SK-N-SH (cell line): Measurements from ENCODE around the gene ADPRHL1. TPM values are rescaled to one million over a fixed set of nuclear protein-coding genes. Genes with fewer than 3 reads are reported as not detected.

Experiments used
- CTCF ChIA-PET: fragments of 300-600, 350-600 bp; formaldehyde crosslinking; extraction: SDS; loops from one replicate; lab custom pipeline; 2021; lab: Yijun Ruan, JAX
- POLR2A ChIA-PET: fragments of 350-600 bp; sonication (Branson Sonifier 250); formaldehyde crosslinking; extraction: SDS; loops from one replicate; lab custom pipeline; 2020; ENCODE audit warnings: antibody characterized with exemption, inconsistent platforms; lab: Yijun Ruan, JAX
- DNase-seq: peaks from one replicate; pipeline ENCODE4 v3.0.0; 2012
- H2AFZ ChIP-seq: fragments of 200-600 bp; sonication (generic); 2 replicates; pipeline ENCODE4 v1.8.1; 2016; ENCODE audit warnings: antibody characterized with exemption, mild to moderate bottlenecking, low read depth
- H3F3A ChIP-seq: fragments of 200-600 bp; sonication (generic); replicated peaks from 2 replicates; pipeline ENCODE3; 2016; ENCODE audit warnings: antibody characterized with exemption, mild to moderate bottlenecking; ENCODE audit not compliant: insufficient read depth
- H3K27ac ChIP-seq, 2 experiments: fragments of 200-500 bp in 1 of 2; fragments of 200-600 bp in 1 of 2; sonication (Bioruptor generic) in 1 of 2; sonication (generic), shearing (Covaris generic) in 1 of 2; 2 replicates each; pipeline versions ENCODE4 v1.5.1 to v1.6.1; 2014 to 2016; ENCODE audit warnings: low read depth in 2 of 2, inconsistent platforms in 1 of 2, low read length in 1 of 2, mild to moderate bottlenecking in 1 of 2, mixed read lengths in 1 of 2
- H3K27me3 ChIP-seq: fragments of 200-600 bp; sonication (generic), shearing (Covaris generic); 2 replicates; pipeline ENCODE4 v1.6.1; 2016; ENCODE audit warnings: mixed run types; ENCODE audit not compliant: insufficient read depth
- H3K36me3 ChIP-seq, 2 experiments: fragments of 200-500 bp in 1 of 2; fragments of 200-600 bp in 1 of 2; sonication (Bioruptor generic) in 1 of 2; sonication (generic) in 1 of 2; replicated peaks in 1 of 2; 2 replicates each; pipeline versions ENCODE3 to v1.5.1; 2014 to 2016; ENCODE audit warnings: low read length in 1 of 2, mild to moderate bottlenecking in 1 of 2; ENCODE audit not compliant: insufficient read depth in 2 of 2, control insufficient read depth in 1 of 2
- H3K4me1 ChIP-seq, 2 experiments: fragments of 200-500 bp in 1 of 2; fragments of 200-600 bp in 1 of 2; sonication (Bioruptor generic) in 1 of 2; sonication (generic), shearing (Covaris generic) in 1 of 2; 2 replicates each; pipeline versions ENCODE4 v1.5.1 to v1.6.1; 2014 to 2016; ENCODE audit warnings: low read depth in 1 of 2, low read length in 1 of 2, mixed run types in 1 of 2; ENCODE audit not compliant: insufficient read depth in 2 of 2, control insufficient read depth in 1 of 2
- H3K4me2 ChIP-seq: fragments of 200-600 bp; sonication (generic), shearing (Covaris generic); 2 replicates; pipeline ENCODE4 v1.6.1; 2017; ENCODE audit warnings: mixed run types
- H3K4me3 ChIP-seq, 2 experiments: fragments of 200-500 bp in 1 of 2; fragments of 200-600 bp in 1 of 2; sonication (Bioruptor generic) in 1 of 2; sonication (generic), shearing (Covaris generic) in 1 of 2; 2 replicates each; pipeline versions ENCODE4 v1.5.1 to v1.8.1; 2014 to 2016; ENCODE audit warnings: low read depth in 2 of 2, inconsistent platforms in 1 of 2, low read length in 1 of 2, mild to moderate bottlenecking in 1 of 2, mixed read lengths in 1 of 2, moderate library complexity in 1 of 2
- H3K79me2 ChIP-seq: fragments of 200-600 bp; sonication (generic); 2 replicates; pipeline ENCODE4 v1.8.1; 2017; ENCODE audit warnings: mild to moderate bottlenecking; ENCODE audit not compliant: insufficient read depth
- H3K9ac ChIP-seq: fragments of 200-600 bp; sonication (generic); 2 replicates; pipeline ENCODE4 v1.6.1; 2017; ENCODE audit warnings: mixed run types
- H3K9me2 ChIP-seq: fragments of 200-600 bp; sonication (generic); 2 replicates; pipeline ENCODE4 v1.6.1; 2017; ENCODE audit warnings: mixed run types
- H3K9me3 ChIP-seq: fragments of 200-600 bp; sonication (generic); 2 replicates; pipeline ENCODE4 v1.6.1; 2017; ENCODE audit warnings: mixed run types, mild to moderate bottlenecking, moderate library complexity
- H4K20me1 ChIP-seq: fragments of 200-600 bp; sonication (generic); 2 replicates; pipeline ENCODE4 v1.6.1; 2017; ENCODE audit warnings: mild to moderate bottlenecking, mixed run types; ENCODE audit not compliant: insufficient read depth
- EP300 ChIP-seq, 2 experiments: IDR thresholded peaks; 2 replicates each; pipeline versions ENCODE4 v1.4.0 to v1.6.1; 2012; ENCODE audit warnings: borderline replicate concordance in 1 of 2, low read depth in 1 of 2, low read length in 1 of 2
- FOSL2 ChIP-seq: IDR thresholded peaks from 2 replicates; pipeline ENCODE4 v1.4.0; 2012; ENCODE audit warnings: low read depth, mild to moderate bottlenecking, moderate library complexity, borderline replicate concordance
- FOXJ3 ChIP-seq: sonication (generic); formaldehyde crosslinking; IDR thresholded peaks from 2 replicates; pipeline ENCODE4 v1.5.1; 2020; ENCODE audit warnings: mild to moderate bottlenecking, missing genetic modification reagents
- GABPA ChIP-seq: IDR thresholded peaks from 2 replicates; pipeline ENCODE4 v1.4.0; 2012; ENCODE audit warnings: low read depth, mild to moderate bottlenecking
- JUND ChIP-seq: IDR thresholded peaks from 2 replicates; pipeline ENCODE4 v1.4.0; 2012
- MXI1 ChIP-seq: IDR thresholded peaks from 2 replicates; pipeline ENCODE4 v1.6.1; 2012; ENCODE audit warnings: mild to moderate bottlenecking, low read depth, low read length, improper control_type of control experiment
- POLR2AphosphoS5 ChIP-seq: IDR thresholded peaks from 2 replicates; pipeline ENCODE4 v1.6.1; 2012; ENCODE audit warnings: low read depth, low read length
- RAD21 ChIP-seq: IDR thresholded peaks from 2 replicates; pipeline ENCODE4 v1.6.1; 2012; ENCODE audit warnings: mild to moderate bottlenecking, low read length
- RCOR1 ChIP-seq: fragments of 150-350 bp; IDR thresholded peaks from 2 replicates; pipeline ENCODE4 v1.6.1; 2017; ENCODE audit warnings: antibody characterized with exemption, low read length
- REST ChIP-seq: IDR thresholded peaks from 2 replicates; pipeline ENCODE4 v1.6.1; 2012; ENCODE audit warnings: mild to moderate bottlenecking, low read depth, low read length, moderate library complexity
- RXRA ChIP-seq: IDR thresholded peaks from 2 replicates; pipeline ENCODE4 v1.4.0; 2012; ENCODE audit warnings: low read depth, mild to moderate bottlenecking, borderline replicate concordance
- SIN3A ChIP-seq: IDR thresholded peaks from 2 replicates; pipeline ENCODE4 v1.6.1; 2012; ENCODE audit warnings: low read depth, mild to moderate bottlenecking, low read length, moderate library complexity, borderline replicate concordance
- SMC3 ChIP-seq: IDR thresholded peaks from 2 replicates; pipeline ENCODE4 v1.6.1; 2012; ENCODE audit warnings: low read depth, low read length, improper control_type of control experiment
- USF2 ChIP-seq: fragments of 150-350 bp; IDR thresholded peaks from 2 replicates; pipeline ENCODE4 v1.6.1; 2017; ENCODE audit warnings: antibody characterized with exemption, low read length, low read depth, borderline replicate concordance
- WGBS: methylation state at CpG from one replicate; pipeline ENCODE4 v1.1.6; 2017; ENCODE audit warnings: low lambda C conversion rate; 5-methylcytosine and 5-hydroxymethylcytosine counted together
- polyA plus RNA-seq, 3 experiments: library from polyadenylated mRNA; depleted of rRNA; stranded (reverse); fragments of >200 nt; gene quantifications; 2 replicates each; pipeline ENCODE4 v1.2.3, GENCODE V29; 2012
- TF ChIP-seq, protein P1 (sequence below): fragments of 150-350 bp; IDR thresholded peaks from 2 replicates; pipeline ENCODE4 v1.6.1; 2016; ENCODE audit warnings: mild to moderate bottlenecking, low read depth, low read length
- TF ChIP-seq, protein P2 (sequence below): IDR thresholded peaks from 2 replicates; pipeline ENCODE4; 2012
- TF ChIP-seq, protein P3 (sequence below): IDR thresholded peaks from 2 replicates; pipeline ENCODE4 v1.4.0; 2012; ENCODE audit warnings: low read depth, borderline replicate concordance
- TF ChIP-seq, protein P4 (sequence below): IDR thresholded peaks from 2 replicates; pipeline ENCODE4 v1.4.0; 2012; ENCODE audit warnings: low read depth, borderline replicate concordance

Gene ADPRHL1
- polyA plus RNA-seq, 1 of the 3 experiments (the other 2 are of a cell fraction) = 1.0 TPM

DNA sequence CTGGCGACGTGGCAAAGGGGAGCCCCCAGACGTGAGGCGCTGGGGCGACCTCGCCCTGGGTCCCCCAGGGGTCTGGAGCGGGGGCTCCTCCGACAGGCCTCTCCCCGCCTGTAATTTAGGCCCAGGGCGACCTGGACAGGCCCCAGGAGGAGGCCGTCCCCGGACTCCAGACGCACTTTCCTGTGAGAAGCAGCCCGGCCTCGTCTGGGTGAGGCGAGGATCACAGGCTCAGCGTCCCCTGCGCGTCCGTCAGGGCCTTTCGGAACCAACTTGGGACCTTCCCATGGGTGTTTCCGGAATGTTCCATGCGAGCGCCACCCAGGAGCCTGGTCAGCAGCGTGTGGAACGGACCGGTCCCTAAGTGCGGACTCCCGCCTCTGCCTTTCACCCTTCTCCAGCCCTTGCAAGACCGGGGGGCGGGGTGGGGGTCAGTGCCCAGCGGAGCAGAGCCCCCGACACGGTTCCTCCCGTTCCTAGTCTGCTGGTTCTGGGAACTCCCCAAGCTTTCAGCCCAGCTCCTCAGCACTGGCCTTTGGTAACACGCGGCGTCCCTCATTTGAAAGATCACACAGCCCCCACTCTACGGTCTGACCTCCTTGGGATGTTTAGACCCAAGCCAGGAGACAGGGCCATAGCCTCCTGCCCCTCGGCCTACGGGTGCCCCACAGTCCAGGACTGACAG lies 88.2 kb downstream of the ADPRHL1 start (continued):
- TF ChIP-seq RXRA = no peak
- TF ChIP-seq, all 33 proteins: peak for 0

GRCh38 chr13:113364311-113364889 lies 88.9 kb downstream of the ADPRHL1 start:
- Histone ChIP-seq H2AFZ (peak overlapping the region; percentile 95; the same call in 1 of the 2 replicates), H3K9ac (peak overlapping the region; percentile 36; the same call in 1 of the 2 replicates)
- no peak for TF ChIP-seq GABPA
- TF ChIP-seq, protein P1, sequence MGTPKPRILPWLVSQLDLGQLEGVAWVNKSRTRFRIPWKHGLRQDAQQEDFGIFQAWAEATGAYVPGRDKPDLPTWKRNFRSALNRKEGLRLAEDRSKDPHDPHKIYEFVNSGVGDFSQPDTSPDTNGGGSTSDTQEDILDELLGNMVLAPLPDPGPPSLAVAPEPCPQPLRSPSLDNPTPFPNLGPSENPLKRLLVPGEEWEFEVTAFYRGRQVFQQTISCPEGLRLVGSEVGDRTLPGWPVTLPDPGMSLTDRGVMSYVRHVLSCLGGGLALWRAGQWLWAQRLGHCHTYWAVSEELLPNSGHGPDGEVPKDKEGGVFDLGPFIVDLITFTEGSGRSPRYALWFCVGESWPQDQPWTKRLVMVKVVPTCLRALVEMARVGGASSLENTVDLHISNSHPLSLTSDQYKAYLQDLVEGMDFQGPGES = no peak
- no peak for TF ChIP-seq MXI1
- TF ChIP-seq REST = no peak
- no peak for TF ChIP-seq RAD21
- TF ChIP-seq SMC3 = no peak
- TF ChIP-seq JUND = no peak
- TF ChIP-seq, protein P2, sequence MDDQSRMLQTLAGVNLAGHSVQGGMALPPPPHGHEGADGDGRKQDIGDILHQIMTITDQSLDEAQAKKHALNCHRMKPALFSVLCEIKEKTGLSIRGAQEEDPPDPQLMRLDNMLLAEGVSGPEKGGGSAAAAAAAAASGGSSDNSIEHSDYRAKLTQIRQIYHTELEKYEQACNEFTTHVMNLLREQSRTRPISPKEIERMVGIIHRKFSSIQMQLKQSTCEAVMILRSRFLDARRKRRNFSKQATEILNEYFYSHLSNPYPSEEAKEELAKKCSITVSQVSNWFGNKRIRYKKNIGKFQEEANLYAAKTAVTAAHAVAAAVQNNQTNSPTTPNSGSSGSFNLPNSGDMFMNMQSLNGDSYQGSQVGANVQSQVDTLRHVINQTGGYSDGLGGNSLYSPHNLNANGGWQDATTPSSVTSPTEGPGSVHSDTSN = no peak
- no peak for TF ChIP-seq FOXJ3
- no peak for TF ChIP-seq EP300 (IDR thresholded peaks at IDR 0.05; ENCODE audit: borderline replicate concordance in 1 of 2, low read depth in 1 of 2, low read length in 1 of 2)
- no peak for TF ChIP-seq RCOR1
- TF ChIP-seq SIN3A = no peak
- no peak for TF ChIP-seq USF2
- TF ChIP-seq, protein P3, sequence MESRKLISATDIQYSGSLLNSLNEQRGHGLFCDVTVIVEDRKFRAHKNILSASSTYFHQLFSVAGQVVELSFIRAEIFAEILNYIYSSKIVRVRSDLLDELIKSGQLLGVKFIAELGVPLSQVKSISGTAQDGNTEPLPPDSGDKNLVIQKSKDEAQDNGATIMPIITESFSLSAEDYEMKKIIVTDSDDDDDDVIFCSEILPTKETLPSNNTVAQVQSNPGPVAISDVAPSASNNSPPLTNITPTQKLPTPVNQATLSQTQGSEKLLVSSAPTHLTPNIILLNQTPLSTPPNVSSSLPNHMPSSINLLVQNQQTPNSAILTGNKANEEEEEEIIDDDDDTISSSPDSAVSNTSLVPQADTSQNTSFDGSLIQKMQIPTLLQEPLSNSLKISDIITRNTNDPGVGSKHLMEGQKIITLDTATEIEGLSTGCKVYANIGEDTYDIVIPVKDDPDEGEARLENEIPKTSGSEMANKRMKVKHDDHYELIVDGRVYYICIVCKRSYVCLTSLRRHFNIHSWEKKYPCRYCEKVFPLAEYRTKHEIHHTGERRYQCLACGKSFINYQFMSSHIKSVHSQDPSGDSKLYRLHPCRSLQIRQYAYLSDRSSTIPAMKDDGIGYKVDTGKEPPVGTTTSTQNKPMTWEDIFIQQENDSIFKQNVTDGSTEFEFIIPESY = no peak
- TF ChIP-seq RXRA = no peak
- TF ChIP-seq, protein P4, sequence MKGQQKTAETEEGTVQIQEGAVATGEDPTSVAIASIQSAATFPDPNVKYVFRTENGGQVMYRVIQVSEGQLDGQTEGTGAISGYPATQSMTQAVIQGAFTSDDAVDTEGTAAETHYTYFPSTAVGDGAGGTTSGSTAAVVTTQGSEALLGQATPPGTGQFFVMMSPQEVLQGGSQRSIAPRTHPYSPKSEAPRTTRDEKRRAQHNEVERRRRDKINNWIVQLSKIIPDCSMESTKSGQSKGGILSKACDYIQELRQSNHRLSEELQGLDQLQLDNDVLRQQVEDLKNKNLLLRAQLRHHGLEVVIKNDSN = no peak
- TF ChIP-seq FOSL2 = no peak
- TF ChIP-seq POLR2AphosphoS5 = no peak

More at GRCh38 chr13:113364311-113364889, 88.9 kb downstream of the ADPRHL1 start:
- H3F3A ChIP-seq = peaks cover 3% of the 10 kb centered on the region
- H3K4me1 ChIP-seq = peaks cover 0 to 12% of the 10 kb centered on the region in 2 experiments; a peak in 1 of 4 replicates
- WGBS = 31% methylated on average over 22 of the region's 41 CpGs
- H3K4me2 ChIP-seq = peak overlapping the region; percentile 59; the same call in 1 of the 2 replicates
- POLR2A ChIA-PET = no interaction called here
- CTCF ChIA-PET = interaction anchor here (0.6 kb wide), 1 partner anchor 422 kb away, joined by 3 read pairs; no protein-coding TSS in a partner anchor
- H3K27ac ChIP-seq = peak overlapping the region in 1 of 2 experiments; percentile 53; a peak in 1 of 4 replicates
- H4K20me1 ChIP-seq = no peaks in the 10 kb centered on the region
- peak overlapping the region in 1 of 2 experiments; percentile 50; a peak in 2 of 4 replicates for H3K4me3 ChIP-seq
- H3K9me3 ChIP-seq = no peaks in the 10 kb centered on the region
- DNase-seq = no peak
- H3K36me3 ChIP-seq = no peaks in the 10 kb centered on the region
- H3K9me2 ChIP-seq = no peaks in the 10 kb centered on the region
- peaks cover 5% of the 10 kb centered on the region; the same call in 1 of the 2 replicates for H3K79me2 ChIP-seq
- no peaks in the 10 kb centered on the region for H3K27me3 ChIP-seq
